ENCODE data around the gene DCAF8L1.
"Not testable (repeated sequence)": the region's sequence is repeated elsewhere in the genome, so short reads cannot be mapped to it uniquely, and the experiment has no call there.

The DCAF8L1 gene

DNA sequence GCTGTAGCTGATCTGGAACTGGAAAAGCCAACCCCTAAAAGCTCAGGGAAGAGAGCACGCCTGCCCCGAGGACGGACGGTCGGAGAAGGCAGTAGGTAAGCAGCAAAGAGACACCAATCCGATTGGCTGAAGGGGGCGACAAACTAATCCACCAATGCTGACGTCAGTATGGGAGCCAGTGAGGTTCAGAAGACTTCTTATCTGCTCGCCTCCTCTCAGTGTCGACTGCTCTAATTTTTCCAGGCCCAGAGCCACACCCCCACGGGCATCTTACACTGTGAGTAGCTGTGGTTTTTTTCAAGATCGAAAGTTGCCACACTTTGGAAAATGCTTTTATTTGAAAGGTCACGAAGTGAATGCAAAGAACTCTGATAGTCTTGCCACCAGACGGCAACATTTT, at the start of gene DCAF8L1:
DCAF8L1 (minus strand) TSS at position 101 of the 400 bp plus-strand sequence. CDS start 115 bp downstream, outside the sequence.
- H3K9me3 ChIP-seq (ENCODE audit: insufficient read depth, low read depth, low read length) = no peaks in the 10 kb centered on the region
- no peaks in the 10 kb centered on the region for H3K27me3 ChIP-seq (ENCODE audit: insufficient read depth, low read length)
- H3K36me3 ChIP-seq (ENCODE audit: insufficient read depth, low read depth, low read length) = no peaks in the 10 kb centered on the region
- H3K9ac ChIP-seq (ENCODE audit: low read depth, low read length) = no peak within 1 kb of the TSS
- no peaks in the 10 kb centered on the region for H3K4me1 ChIP-seq (ENCODE audit: insufficient read depth, low read length)
- H3K27ac ChIP-seq (ENCODE audit: low read length) = no peak within 1 kb of the TSS
- H3K4me3 ChIP-seq (ENCODE audit: low read length) = no peak within 1 kb of the TSS

DNA sequence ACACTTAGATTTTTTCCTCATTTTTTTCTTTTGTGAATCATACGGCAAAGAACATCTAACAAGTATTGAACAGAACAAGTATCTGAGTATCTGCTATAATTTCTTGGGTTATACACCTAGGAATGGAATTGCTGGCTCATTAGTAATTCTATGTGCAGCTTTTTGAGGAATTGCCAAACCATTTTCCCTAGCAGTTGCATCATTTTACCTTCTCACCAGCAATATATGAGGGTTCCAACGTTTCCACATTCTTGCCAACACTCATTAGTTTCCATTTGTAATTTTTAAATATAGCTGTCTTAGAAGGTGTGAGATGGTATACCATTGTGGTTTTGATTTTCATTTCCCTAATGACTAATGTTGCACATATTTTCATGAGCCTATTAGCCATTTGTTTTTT, 41.1 kb upstream of the DCAF8L1 start:
- no peak overlapping the region for H3K4me3 ChIP-seq (ENCODE audit: low read length)
- no peaks in the 10 kb centered on the region for H3K4me1 ChIP-seq (ENCODE audit: insufficient read depth, low read length)
- H3K27ac ChIP-seq (ENCODE audit: low read length) = no peak overlapping the region
- no peaks in the 10 kb centered on the region for H3K9me3 ChIP-seq (ENCODE audit: insufficient read depth, low read depth, low read length)
- H3K27me3 ChIP-seq (ENCODE audit: insufficient read depth, low read length) = no peaks in the 10 kb centered on the region
- no peaks in the 10 kb centered on the region for H3K36me3 ChIP-seq (ENCODE audit: insufficient read depth, low read depth, low read length)
- no peak overlapping the region for H3K9ac ChIP-seq (ENCODE audit: low read depth, low read length)

DNA sequence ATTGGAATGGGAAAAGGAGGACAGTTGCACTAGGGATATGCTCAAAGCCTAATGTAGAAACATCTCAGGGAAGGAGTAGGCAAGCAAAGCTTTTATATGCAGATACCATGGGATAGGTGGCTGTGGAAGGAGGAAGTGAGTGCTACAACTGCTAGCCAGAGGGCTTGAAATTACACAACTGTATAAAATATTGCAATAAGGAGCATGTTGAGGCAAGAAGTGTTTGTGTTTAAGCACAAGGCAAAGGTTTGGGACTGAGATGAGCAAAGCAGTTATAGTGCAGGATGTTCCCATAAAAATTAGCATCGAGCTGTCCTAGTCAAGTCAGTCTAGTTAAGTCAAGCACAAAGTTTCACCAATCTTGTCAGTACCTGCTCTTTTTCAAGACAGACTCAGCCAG, 35.6 kb upstream of the DCAF8L1 start:
- H3K36me3 ChIP-seq (ENCODE audit: insufficient read depth, low read depth, low read length) = no peaks in the 10 kb centered on the region
- H3K27me3 ChIP-seq (ENCODE audit: insufficient read depth, low read length) = no peaks in the 10 kb centered on the region
- no peak overlapping the region for H3K9ac ChIP-seq (ENCODE audit: low read depth, low read length)
- no peaks in the 10 kb centered on the region for H3K9me3 ChIP-seq (ENCODE audit: insufficient read depth, low read depth, low read length)
- no peak overlapping the region for H3K27ac ChIP-seq (ENCODE audit: low read length)
- H3K4me3 ChIP-seq (ENCODE audit: low read length) = no peak overlapping the region
- H3K4me1 ChIP-seq (ENCODE audit: insufficient read depth, low read length) = no peaks in the 10 kb centered on the region

DNA sequence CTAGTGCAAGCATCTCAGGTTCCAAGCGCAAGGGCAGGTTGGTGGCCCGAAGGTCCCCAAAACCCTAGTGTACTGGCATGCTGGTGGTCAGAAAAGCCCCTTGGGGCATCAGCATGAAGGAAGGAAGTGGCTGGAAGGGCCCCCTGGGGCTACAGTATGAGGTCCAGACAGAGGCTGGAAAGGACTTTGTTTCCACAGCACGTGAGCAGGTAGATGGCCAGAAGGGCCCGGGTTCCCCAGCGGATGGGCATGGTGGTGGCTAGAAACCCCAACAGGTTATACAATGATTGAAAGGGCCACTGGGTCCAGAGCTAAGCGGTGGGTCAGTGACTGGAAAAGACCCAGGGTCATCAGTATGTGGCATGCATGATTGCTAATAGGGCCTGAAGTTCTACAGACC, 34.7 kb upstream of the DCAF8L1 start:
- no peak overlapping the region for H3K9ac ChIP-seq (ENCODE audit: low read depth, low read length)
- no peaks in the 10 kb centered on the region for H3K27me3 ChIP-seq (ENCODE audit: insufficient read depth, low read length)
- no peaks in the 10 kb centered on the region for H3K9me3 ChIP-seq (ENCODE audit: insufficient read depth, low read depth, low read length)
- no peaks in the 10 kb centered on the region for H3K4me1 ChIP-seq (ENCODE audit: insufficient read depth, low read length)
- no peaks in the 10 kb centered on the region for H3K36me3 ChIP-seq (ENCODE audit: insufficient read depth, low read depth, low read length)
- H3K4me3 ChIP-seq (ENCODE audit: low read length) = no peak overlapping the region
- no peak overlapping the region for H3K27ac ChIP-seq (ENCODE audit: low read length)

DNA sequence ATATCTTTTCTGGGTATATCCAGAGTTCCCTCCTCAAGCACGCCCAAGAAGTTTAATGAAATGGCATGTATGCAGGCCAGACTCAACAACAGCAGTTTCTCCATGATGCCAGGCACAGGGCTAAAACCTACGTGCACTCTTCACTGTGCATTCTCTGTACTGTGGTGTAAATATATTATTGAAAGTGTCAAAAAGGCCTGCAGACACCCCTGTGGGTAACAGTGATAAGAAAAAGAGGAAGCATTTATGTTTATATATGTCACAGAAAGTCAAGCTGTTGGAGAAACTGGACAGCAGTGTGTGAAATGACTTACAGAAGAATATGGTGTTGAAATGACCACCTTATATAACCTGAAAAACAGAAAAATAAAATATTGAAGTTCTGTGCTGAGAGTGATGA, 29.6 kb upstream of the DCAF8L1 start:
- Histone ChIP-seq H3K36me3 (ENCODE audit: insufficient read depth, low read depth, low read length) (no peaks in the 10 kb centered on the region), H3K4me1 (ENCODE audit: insufficient read depth, low read length) (no peaks in the 10 kb centered on the region), H3K27me3 (ENCODE audit: insufficient read depth, low read length) (no peaks in the 10 kb centered on the region), H3K4me3 (ENCODE audit: low read length) (no peak overlapping the region), H3K9ac (ENCODE audit: low read depth, low read length) (no peak overlapping the region), H3K9me3 (ENCODE audit: insufficient read depth, low read depth, low read length) (no peaks in the 10 kb centered on the region), H3K27ac (ENCODE audit: low read length) (no peak overlapping the region)

DNA sequence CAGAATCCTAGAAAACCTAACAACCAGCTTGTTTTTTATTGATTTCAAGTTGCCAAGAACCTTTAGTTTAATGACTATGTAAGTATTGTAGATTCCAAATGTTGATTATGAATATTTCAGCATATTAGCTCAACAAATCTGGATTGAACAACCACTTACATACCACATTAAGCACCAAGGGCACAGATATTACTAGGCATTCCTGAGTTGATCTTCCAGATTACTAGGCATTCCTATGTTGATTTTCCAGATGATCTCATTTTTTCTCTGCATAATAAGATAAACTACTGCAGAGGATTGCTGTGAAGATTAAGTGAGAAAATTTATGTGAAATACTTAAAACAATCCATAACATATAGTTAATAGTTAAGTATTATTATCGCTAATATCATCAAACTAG, 17.4 kb upstream of the DCAF8L1 start:
- H3K4me3 ChIP-seq (ENCODE audit: low read length) = no peak overlapping the region
- no peaks in the 10 kb centered on the region for H3K27me3 ChIP-seq (ENCODE audit: insufficient read depth, low read length)
- no peaks in the 10 kb centered on the region for H3K9me3 ChIP-seq (ENCODE audit: insufficient read depth, low read depth, low read length)
- H3K36me3 ChIP-seq (ENCODE audit: insufficient read depth, low read depth, low read length) = no peaks in the 10 kb centered on the region
- H3K27ac ChIP-seq (ENCODE audit: low read length) = no peak overlapping the region
- H3K4me1 ChIP-seq (ENCODE audit: insufficient read depth, low read length) = no peaks in the 10 kb centered on the region
- no peak overlapping the region for H3K9ac ChIP-seq (ENCODE audit: low read depth, low read length)

DNA sequence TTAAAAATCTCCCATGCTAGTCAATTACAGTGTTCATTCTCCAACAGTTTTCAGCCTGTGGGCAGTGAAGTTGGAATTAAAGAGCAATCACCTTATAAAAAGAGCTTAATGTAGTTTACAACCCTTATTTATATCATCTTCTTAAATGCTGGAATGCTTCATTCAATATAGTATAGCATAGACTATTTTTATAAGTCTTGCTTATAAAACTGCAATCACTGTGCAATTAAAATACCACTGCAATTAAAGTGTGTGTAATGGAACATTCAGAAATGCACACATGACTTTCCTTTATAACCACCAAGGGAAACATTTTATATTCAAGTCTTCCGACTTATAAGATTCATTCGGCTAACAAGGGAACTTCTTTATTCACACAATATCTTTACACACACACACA, 16.4 kb upstream of the DCAF8L1 start:
- Histone ChIP-seq H3K4me1 (ENCODE audit: insufficient read depth, low read length) (no peaks in the 10 kb centered on the region), H3K27me3 (ENCODE audit: insufficient read depth, low read length) (no peaks in the 10 kb centered on the region), H3K4me3 (ENCODE audit: low read length) (no peak overlapping the region), H3K9ac (ENCODE audit: low read depth, low read length) (no peak overlapping the region), H3K9me3 (ENCODE audit: insufficient read depth, low read depth, low read length) (no peaks in the 10 kb centered on the region), H3K36me3 (ENCODE audit: insufficient read depth, low read depth, low read length) (no peaks in the 10 kb centered on the region), H3K27ac (ENCODE audit: low read length) (no peak overlapping the region)

DNA sequence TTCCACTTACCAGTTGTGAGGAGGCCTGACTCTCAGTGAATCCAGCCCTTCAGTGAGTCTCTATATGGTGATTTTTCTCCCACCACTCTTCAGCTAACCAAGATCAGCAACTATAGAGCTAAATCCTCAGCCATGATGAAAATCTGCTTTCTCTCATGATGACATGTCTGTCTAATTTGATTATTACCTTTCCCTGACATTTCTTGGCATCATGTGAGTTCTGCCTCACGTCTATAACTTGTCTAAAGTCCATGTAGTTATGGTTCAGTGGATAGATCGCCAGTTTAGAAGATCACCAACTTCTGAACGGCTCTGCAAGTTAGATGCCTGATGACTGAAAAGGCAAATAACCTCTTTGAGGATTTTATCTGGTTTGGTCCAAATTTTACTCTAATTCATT, 14.9 kb upstream of the DCAF8L1 start:
- H3K36me3 ChIP-seq (ENCODE audit: insufficient read depth, low read depth, low read length) = no peaks in the 10 kb centered on the region
- no peak overlapping the region for H3K9ac ChIP-seq (ENCODE audit: low read depth, low read length)
- no peaks in the 10 kb centered on the region for H3K27me3 ChIP-seq (ENCODE audit: insufficient read depth, low read length)
- no peaks in the 10 kb centered on the region for H3K4me1 ChIP-seq (ENCODE audit: insufficient read depth, low read length)
- no peaks in the 10 kb centered on the region for H3K9me3 ChIP-seq (ENCODE audit: insufficient read depth, low read depth, low read length)
- no peak overlapping the region for H3K27ac ChIP-seq (ENCODE audit: low read length)
- H3K4me3 ChIP-seq (ENCODE audit: low read length) = no peak overlapping the region

DNA sequence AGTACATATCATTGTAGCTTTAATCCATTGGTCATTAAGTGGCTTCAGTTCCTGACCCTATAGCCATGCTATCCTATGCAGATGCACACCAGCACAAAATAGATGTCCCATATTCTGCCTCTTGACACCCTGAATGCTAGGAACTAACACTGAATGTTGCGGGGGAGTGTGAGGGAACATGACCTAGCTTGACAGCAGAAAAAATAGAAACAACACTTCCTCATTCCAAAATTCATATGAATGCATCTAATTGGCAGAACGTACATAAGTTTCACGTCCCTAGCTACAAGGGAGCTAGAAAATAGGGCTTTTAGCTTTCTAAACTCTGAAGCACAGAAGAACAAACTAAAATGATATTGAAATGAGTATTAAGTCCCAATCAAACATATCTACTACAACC, 14.4 kb upstream of the DCAF8L1 start:
- Histone ChIP-seq H3K36me3 (ENCODE audit: insufficient read depth, low read depth, low read length) (no peaks in the 10 kb centered on the region), H3K4me3 (ENCODE audit: low read length) (no peak overlapping the region), H3K27me3 (ENCODE audit: insufficient read depth, low read length) (no peaks in the 10 kb centered on the region), H3K9ac (ENCODE audit: low read depth, low read length) (no peak overlapping the region), H3K27ac (ENCODE audit: low read length) (no peak overlapping the region), H3K4me1 (ENCODE audit: insufficient read depth, low read length) (no peaks in the 10 kb centered on the region), H3K9me3 (ENCODE audit: insufficient read depth, low read depth, low read length) (no peaks in the 10 kb centered on the region)

DNA sequence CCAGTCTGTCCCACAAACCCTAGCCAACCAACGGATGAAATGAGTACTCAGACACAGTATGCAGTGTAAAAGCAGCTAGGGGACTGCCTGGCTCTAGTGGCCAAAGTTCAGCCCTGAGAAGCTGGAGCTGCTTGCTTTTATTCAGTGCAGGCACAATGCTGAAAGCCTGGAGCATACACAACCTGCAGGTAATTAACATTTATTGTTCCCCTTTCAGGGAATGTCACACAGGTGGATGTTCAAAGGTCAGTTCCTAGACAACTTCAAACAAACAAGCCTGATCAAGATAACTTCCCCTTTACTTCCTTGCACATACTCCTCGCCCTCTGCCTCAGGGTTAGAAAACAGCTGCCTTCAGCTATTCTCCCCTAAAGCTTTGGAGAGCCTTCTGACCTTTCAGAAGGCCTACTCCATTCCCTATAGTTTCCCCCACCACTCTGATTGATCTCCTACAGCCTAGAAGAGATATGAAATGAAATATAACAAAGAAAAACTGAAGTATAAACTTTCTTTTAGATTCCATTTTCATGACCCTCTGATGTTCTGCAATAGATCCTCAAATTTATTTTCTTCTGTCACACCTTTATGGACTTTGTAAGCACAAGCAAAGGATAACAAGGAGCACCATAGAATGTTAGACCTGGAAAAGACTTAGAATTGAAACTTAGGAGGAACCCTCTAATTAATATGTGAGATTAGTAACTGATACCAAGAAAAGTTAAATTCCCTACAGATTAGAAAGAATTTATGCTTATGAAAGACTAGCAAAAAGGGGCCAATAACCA, 6.8 kb upstream of the DCAF8L1 start:
- Histone ChIP-seq H3K36me3 (ENCODE audit: insufficient read depth, low read depth, low read length) (no peaks in the 10 kb centered on the region), H3K9me3 (ENCODE audit: insufficient read depth, low read depth, low read length) (no peaks in the 10 kb centered on the region), H3K27ac (ENCODE audit: low read length) (no peak overlapping the region), H3K4me3 (ENCODE audit: low read length) (no peak overlapping the region), H3K9ac (ENCODE audit: low read depth, low read length) (no peak overlapping the region), H3K27me3 (ENCODE audit: insufficient read depth, low read length) (no peaks in the 10 kb centered on the region), H3K4me1 (ENCODE audit: insufficient read depth, low read length) (no peaks in the 10 kb centered on the region)

DNA sequence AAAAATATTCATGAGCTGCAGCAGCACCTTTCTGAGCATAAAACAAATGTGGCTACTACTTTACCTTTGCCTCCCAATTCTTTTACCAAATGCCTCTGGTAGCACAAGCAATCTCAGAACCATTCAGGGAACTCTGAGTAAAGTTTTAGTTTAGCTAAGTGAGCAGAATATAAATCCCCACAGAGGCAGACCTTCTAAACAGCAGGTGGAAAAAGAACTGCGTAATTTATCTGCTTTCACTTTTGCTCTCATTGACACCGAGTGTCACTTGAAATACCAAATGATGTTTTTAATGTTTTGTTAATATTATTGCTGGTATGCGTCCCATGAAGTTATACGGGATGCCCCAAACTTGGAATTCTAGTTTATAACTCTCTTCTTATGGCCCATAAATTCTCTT, 4.3 kb downstream of the DCAF8L1 start:
- H3K27me3 ChIP-seq (ENCODE audit: insufficient read depth, low read length); H3K4me1 ChIP-seq (ENCODE audit: insufficient read depth, low read length); H3K9ac ChIP-seq (ENCODE audit: low read depth, low read length); H3K27ac ChIP-seq (ENCODE audit: low read length); H3K36me3 ChIP-seq (ENCODE audit: insufficient read depth, low read depth, low read length); H3K4me3 ChIP-seq (ENCODE audit: low read length); H3K9me3 ChIP-seq (ENCODE audit: insufficient read depth, low read depth, low read length): not testable (repeated sequence)

DNA sequence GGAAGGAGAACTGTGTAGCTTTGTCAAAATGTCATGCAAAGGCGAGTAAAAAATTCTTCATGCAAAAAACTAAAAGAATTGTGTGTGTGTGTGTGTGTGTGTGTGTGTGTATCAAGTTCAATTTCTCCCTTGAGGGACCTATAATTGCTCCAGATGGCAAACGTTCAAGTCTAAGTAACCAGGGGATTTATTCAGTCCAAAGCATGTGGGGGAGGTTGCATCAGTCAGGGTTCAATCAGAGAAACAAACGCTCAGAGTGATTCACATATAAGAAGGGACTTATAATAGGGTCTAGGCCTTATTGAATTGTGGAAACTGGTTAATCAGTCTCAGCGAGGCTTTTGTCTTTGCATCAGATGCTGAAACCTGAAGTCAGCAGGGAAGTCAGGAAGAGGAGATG, 5.0 kb downstream of the DCAF8L1 start:
- Histone ChIP-seq H3K27ac (ENCODE audit: low read length) (no peak overlapping the region), H3K36me3 (ENCODE audit: insufficient read depth, low read depth, low read length) (no peaks in the 10 kb centered on the region), H3K4me1 (ENCODE audit: insufficient read depth, low read length) (no peaks in the 10 kb centered on the region), H3K9me3 (ENCODE audit: insufficient read depth, low read depth, low read length) (no peaks in the 10 kb centered on the region), H3K9ac (ENCODE audit: low read depth, low read length) (no peak overlapping the region), H3K27me3 (ENCODE audit: insufficient read depth, low read length) (no peaks in the 10 kb centered on the region), H3K4me3 (ENCODE audit: low read length) (no peak overlapping the region)
